Inferior parietal cortex (tissue), 1 donor: ENCODE results near the gene USP24.
A peak's percentile ranks its signal among the peaks of the same experiment; 100 is the strongest.
"Not testable (repeated sequence)": the region's sequence is repeated elsewhere in the genome, so short reads cannot be mapped to it uniquely, and the experiment has no call there.

ENCODE experiments used
- DNase-seq: peaks from one replicate; pipeline ENCODE4 v3.0.0-alpha.2; 2016; ENCODE audit errors: extremely low spot score

Gene USP24

DNA sequence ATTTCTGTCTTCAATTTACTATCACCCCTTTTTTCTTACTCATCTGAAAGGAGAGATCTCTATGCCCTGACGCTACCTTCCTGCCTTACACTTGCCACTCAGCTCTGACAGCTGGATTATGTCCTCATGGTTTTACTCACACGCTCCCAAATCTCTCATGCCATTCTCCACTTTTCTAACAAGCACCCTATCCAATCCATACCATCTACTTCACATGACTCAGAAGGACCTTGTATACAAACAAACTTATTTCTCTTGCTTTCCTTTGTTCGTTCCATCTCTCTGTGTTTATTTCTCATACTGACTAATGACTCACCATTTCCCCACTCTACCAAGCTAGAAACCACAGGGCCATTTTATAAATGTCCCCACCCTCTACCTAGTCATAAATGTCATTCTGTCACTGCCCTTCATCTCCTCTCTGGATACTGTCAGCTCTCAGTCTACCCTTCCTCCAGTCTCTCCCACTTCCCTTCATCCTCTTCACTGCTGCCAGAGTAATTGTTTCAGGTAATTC, 87.3 kb downstream of the USP24 start:
- no peak for DNase-seq

- DNase-seq, result no peak
Measured at GRCh38 chr1:55124470-55124869, 90.7 kb downstream of the USP24 start.

DNA sequence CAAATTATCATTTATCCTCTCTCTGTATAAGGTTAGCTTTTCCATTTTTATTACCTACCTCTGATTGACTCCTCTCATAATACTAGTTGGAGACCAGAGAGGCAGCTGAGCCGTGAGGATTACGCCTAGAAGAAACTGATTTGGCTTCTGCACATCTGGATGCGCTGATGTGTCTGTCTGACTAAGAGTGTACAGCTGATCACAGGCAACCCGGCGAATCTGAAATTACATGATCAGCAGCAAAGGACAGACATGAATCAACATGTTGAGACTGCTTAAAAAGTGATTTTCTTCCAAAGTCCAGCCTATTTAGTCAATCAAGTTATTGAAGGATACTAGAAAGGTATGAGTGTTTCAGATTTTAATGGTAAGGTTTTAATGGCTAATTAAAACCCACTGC, 94.6 kb downstream of the USP24 start:
- no peak for DNase-seq

DNA sequence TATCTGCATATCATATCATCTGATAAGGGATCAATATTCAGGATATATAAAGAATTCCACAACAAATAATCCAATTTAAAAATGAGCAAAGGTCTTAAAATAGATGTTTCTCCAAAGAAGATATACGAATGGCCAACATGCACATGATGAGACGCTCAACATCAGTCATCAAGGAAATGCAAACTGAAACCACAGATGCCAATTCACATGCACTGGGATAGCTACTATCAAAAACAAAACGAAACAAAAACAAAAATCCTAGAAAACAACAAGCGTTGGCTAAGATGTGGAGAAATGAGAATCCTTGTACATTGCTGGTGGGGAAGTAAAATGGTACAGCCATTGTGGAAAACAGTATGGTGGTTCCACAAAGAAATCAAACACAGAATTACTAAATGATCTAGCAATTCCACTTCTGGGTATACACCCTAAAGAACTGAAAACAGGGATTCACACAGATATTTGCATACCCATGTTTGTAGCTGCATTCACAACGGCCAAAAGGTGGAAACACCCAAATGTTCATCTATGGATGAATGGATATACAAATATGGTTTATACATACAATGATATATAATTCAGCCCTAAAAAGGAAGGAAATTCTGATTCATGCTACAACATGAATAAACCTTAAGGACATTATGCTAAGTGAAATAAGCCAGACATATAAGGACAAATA, 96.4 kb downstream of the USP24 start:
- no peak for DNase-seq

DNA sequence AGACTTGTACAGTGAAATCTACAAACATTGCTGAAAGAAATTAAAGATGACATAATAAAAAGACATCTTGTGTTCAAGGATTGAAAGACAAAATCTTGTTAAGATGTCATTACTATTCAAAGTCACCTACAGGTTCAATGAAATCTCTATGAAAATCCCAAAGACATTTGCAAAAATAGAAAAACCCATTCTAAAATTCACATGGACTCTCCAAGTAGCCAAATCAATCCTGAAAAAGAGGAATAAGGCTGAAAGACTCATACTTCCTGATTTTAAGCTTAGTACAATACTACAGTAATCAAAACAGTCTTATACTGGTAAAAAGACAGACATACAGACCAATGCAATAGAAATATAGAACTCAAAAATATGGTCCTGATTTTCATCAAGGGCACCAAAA, 97.2 kb downstream of the USP24 start:
- no peak for DNase-seq

DNA sequence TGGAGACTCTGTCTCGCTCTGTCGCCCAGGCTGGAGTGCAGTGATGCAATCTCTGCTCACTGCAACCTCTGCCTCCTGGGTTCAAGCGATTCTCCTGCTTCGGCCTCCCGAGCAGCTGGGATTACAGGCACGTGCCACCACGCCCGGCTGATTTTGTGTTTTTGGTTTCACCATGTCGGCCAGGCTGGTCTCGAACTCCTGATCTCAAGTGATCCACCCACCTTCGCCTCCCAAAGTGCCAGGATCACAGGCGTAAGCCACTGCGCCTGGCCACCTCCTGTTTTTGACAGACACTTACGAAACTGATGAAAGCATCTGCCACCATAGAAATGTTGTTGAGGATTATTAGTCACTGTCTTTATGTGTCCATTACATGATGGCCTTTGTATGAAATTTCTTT, 106.2 kb downstream of the USP24 start:
- not testable (repeated sequence) for DNase-seq

GRCh38 chr1:55107101-55107500, 108.1 kb downstream of the USP24 start:
- DNase-seq, result no peak

DNA sequence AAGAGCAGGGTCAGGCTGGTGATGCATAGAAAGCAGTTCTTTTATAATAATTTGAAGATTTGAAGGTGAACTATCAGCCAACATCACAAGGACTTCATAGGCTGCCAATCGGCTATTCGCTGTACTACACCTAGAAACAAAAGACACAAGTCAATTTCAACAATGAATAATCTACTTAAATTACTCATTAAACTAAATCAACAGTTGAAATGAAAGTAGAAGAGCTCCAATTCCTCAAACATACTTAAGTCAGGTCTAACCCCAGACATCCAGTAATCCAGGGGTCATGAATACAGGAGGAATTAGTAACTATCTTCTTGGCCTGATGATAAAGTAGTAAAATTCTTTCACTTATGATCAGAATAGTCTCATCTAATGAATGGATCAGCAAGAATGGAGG, 111.3 kb downstream of the USP24 start:
- DNase-seq, result no peak

- DNase-seq, result no peak
Measured at GRCh38 chr1:55095095-55095494, 120.1 kb downstream of the USP24 start.

DNA sequence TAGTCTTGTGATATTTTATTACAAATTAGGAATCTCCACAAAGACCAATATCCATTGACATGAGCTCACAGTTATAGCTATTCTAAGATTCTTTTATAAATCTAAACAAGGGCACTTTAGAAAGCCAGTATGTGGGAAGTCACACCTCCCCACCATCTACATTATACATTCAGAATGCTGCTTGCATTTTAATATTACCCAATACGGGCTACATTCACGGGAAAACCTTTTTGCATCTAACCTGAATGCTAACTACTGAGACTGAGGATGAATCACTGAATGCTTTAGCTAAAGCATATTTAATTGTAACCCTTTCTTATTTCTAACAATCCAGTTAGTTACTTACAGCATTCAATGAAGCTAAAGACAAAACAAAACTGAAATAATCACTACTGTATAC, 122.7 kb downstream of the USP24 start:
- no peak for DNase-seq

- DNase-seq, result no peak
Measured at GRCh38 chr1:55089683-55090082, 125.5 kb downstream of the USP24 start.

DNA sequence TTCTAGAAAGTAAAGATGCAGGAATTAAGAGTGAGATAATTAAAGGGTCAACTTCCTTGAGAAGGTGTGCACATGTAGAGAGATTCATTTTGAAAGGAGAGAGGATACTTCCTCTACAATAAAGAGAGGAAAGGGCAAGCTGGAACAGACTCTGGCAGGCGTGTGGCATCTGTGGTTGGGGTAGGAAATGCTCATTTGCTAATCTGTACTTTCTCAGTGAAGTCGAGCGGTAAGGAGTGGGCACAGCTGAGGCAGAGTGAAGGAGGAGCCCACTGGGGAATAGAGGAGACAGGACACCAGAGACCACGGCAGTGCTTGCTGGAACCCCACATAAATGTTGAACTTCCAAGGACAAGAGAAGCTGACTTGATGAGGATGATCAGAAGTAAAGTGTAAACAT, 126.8 kb downstream of the USP24 start:
- no peak for DNase-seq

DNA sequence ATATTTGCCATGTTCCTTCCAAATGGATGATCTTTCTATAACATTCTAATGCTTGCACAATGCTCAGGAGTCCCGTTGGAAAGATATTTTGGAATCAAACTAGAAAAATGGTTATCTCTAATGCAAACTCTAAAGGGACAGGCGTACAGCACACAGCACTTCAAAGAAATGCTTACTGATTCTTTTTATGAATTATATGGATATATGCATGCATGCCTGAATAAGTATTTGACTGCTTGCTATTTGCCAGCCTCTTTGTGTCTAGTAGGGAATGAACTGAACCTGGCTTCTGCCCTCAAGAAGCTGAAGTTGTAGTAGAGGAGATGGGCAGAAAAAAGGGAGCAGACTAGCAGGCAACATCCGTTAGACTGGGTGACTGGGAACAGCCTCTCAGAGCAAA, 127.7 kb downstream of the USP24 start:
- no peak for DNase-seq

- DNase-seq, result no peak
Measured at GRCh38 chr1:55084257-55084656, 130.9 kb downstream of the USP24 start.

DNA sequence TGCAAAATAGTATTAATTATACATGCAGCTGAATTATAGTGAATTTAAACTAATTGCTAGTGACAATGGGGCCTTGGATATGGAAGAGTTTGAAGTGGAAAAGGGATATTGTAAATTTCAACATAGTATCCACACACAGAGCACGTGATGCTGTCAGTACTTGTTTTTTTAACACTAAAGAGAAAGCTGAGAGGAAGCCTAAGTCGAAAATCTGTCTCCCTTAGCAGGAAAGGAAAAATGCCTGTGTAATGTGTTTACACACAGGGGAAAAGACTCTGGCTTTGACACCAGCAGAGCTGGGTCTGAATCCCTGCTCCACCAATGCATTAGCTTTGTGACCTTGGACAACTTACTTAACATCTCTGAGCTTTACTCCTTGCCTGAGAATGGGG, 133.3 kb downstream of the USP24 start:
- no peak for DNase-seq

GRCh38 chr1:55081188-55081904, 133.8 kb downstream of the USP24 start:
- no peak for DNase-seq

DNA sequence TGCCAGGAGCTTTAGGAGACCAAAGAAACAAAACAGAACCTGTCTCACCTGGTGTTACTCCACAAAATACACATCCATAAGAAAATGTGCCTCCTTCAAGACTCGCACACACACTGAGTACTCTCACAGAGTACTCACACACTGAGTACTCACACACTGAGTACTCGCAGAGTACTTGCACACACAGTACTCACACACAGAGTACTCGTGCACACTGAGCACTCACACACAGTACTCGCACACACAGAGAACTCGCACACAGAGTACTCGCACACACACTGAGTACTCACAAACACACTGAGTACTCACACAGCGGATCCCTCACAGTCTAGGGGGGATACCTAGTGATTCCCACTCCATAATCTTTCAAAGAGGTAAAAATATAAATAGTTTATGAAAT, 135.5 kb downstream of the USP24 start:
- DNase-seq, result no peak

DNA sequence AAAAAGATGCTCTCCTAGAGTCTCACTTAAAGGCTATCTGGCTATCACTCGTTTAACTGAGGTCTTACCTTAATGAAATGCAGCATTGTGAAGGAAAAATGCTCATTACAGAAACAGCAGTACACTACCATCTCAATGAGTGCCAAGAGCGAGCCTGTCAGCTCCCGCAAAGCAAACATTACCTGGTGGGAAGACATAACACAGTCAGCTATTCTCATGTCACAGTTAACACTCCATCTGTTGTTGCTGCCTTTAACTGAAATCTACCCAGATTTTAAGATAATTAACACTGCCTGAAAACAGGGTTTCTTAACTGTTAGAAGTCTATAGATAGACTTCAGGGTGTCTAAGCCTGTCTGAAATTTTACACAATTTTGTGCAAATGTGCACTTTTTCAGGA, 136.7 kb downstream of the USP24 start:
- DNase-seq, result peak; percentile 32

DNA sequence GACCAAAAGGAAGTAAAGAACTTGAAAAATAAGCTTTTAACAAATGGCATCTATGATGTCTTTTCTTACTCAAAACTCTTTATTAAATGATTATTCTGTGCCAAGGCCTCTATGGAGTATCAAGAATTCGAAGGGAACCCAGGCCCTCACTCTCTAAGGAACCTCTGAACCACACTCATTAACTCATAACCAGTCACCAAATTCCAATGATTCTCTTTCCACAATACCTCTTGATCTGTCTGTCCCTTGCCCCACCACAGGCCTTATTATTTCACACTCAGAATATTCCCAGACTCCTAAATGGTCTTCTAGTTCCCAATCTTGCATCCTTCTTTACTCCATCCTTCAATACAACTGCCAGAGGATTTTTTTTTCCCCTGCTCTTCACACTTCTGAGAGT, 138.8 kb downstream of the USP24 start:
- DNase-seq, result no peak

GRCh38 chr1:55074455-55074854, 140.7 kb downstream of the USP24 start:
- DNase-seq, result no peak

DNA sequence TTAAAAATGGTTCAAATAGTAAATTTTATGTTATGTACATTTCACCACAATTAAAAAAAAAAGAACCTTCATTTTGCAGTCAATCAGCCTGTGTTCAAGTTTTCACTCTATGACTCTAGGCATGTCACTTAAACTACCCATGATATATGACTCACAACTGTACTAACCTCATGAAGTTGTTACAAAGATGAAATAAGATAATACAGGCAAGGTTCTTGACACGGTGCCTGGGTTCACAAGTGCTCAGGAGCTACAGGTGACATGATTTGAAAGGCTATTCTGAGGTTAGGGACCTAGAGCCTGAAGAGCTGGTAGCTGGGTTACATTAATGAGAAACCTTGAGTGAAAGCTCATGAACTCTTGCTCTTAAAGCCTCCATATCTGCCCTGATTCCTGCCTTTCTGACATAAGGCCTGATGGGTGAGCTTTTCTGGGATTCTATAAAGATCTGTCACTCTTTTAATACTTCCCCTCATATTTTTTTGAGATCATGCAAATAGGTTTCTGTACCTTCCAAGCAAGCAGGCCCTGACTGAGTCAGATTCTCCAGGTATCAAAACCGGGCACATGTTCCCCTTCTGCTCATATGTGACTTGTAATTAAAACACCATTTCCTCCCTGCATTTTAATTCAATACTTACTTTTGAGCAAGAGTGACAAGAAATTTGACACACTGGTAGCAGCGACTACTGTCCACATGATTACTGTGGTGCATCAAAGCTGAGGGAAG, 141.8 kb downstream of the USP24 start:
- DNase-seq, result no peak

- DNase-seq, result peak; percentile 15
Measured at GRCh38 chr1:55071477-55071876, 143.7 kb downstream of the USP24 start.
